SK-N-SH (cell line): ENCODE results near the gene PMP22. TPM values are rescaled to one million over a fixed set of nuclear protein-coding genes. Genes with fewer than 3 reads are reported as not detected.

Experiments used
- CTCF ChIA-PET: fragments of 300-600, 350-600 bp; formaldehyde crosslinking; extraction: SDS; loops from one replicate; lab custom pipeline; 2021; lab: Yijun Ruan, JAX
- POLR2A ChIA-PET: fragments of 350-600 bp; sonication (Branson Sonifier 250); formaldehyde crosslinking; extraction: SDS; loops from one replicate; lab custom pipeline; 2020; ENCODE audit warnings: antibody characterized with exemption, inconsistent platforms; lab: Yijun Ruan, JAX
- DNase-seq: peaks from one replicate; pipeline ENCODE4 v3.0.0; 2012
- H2AFZ ChIP-seq: fragments of 200-600 bp; sonication (generic); 2 replicates; pipeline ENCODE4 v1.8.1; 2016; ENCODE audit warnings: antibody characterized with exemption, mild to moderate bottlenecking, low read depth
- H3F3A ChIP-seq: fragments of 200-600 bp; sonication (generic); replicated peaks from 2 replicates; pipeline ENCODE3; 2016; ENCODE audit warnings: antibody characterized with exemption, mild to moderate bottlenecking; ENCODE audit not compliant: insufficient read depth
- H3K27ac ChIP-seq, 2 experiments: fragments of 200-500 bp in 1 of 2; fragments of 200-600 bp in 1 of 2; sonication (Bioruptor generic) in 1 of 2; sonication (generic), shearing (Covaris generic) in 1 of 2; 2 replicates each; pipeline versions ENCODE4 v1.5.1 to v1.6.1; 2014 to 2016; ENCODE audit warnings: low read depth in 2 of 2, inconsistent platforms in 1 of 2, low read length in 1 of 2, mild to moderate bottlenecking in 1 of 2, mixed read lengths in 1 of 2
- H3K27me3 ChIP-seq: fragments of 200-600 bp; sonication (generic), shearing (Covaris generic); 2 replicates; pipeline ENCODE4 v1.6.1; 2016; ENCODE audit warnings: mixed run types; ENCODE audit not compliant: insufficient read depth
- H3K36me3 ChIP-seq, 2 experiments: fragments of 200-500 bp in 1 of 2; fragments of 200-600 bp in 1 of 2; sonication (Bioruptor generic) in 1 of 2; sonication (generic) in 1 of 2; replicated peaks in 1 of 2; 2 replicates each; pipeline versions ENCODE3 to v1.5.1; 2014 to 2016; ENCODE audit warnings: low read length in 1 of 2, mild to moderate bottlenecking in 1 of 2; ENCODE audit not compliant: insufficient read depth in 2 of 2, control insufficient read depth in 1 of 2
- H3K4me1 ChIP-seq, 2 experiments: fragments of 200-500 bp in 1 of 2; fragments of 200-600 bp in 1 of 2; sonication (Bioruptor generic) in 1 of 2; sonication (generic), shearing (Covaris generic) in 1 of 2; 2 replicates each; pipeline versions ENCODE4 v1.5.1 to v1.6.1; 2014 to 2016; ENCODE audit warnings: low read depth in 1 of 2, low read length in 1 of 2, mixed run types in 1 of 2; ENCODE audit not compliant: insufficient read depth in 2 of 2, control insufficient read depth in 1 of 2
- H3K4me2 ChIP-seq: fragments of 200-600 bp; sonication (generic), shearing (Covaris generic); 2 replicates; pipeline ENCODE4 v1.6.1; 2017; ENCODE audit warnings: mixed run types
- H3K4me3 ChIP-seq, 2 experiments: fragments of 200-500 bp in 1 of 2; fragments of 200-600 bp in 1 of 2; sonication (Bioruptor generic) in 1 of 2; sonication (generic), shearing (Covaris generic) in 1 of 2; 2 replicates each; pipeline versions ENCODE4 v1.5.1 to v1.8.1; 2014 to 2016; ENCODE audit warnings: low read depth in 2 of 2, inconsistent platforms in 1 of 2, low read length in 1 of 2, mild to moderate bottlenecking in 1 of 2, mixed read lengths in 1 of 2, moderate library complexity in 1 of 2
- H3K79me2 ChIP-seq: fragments of 200-600 bp; sonication (generic); 2 replicates; pipeline ENCODE4 v1.8.1; 2017; ENCODE audit warnings: mild to moderate bottlenecking; ENCODE audit not compliant: insufficient read depth
- H3K9ac ChIP-seq: fragments of 200-600 bp; sonication (generic); 2 replicates; pipeline ENCODE4 v1.6.1; 2017; ENCODE audit warnings: mixed run types
- H3K9me2 ChIP-seq: fragments of 200-600 bp; sonication (generic); 2 replicates; pipeline ENCODE4 v1.6.1; 2017; ENCODE audit warnings: mixed run types
- H3K9me3 ChIP-seq: fragments of 200-600 bp; sonication (generic); 2 replicates; pipeline ENCODE4 v1.6.1; 2017; ENCODE audit warnings: mixed run types, mild to moderate bottlenecking, moderate library complexity
- H4K20me1 ChIP-seq: fragments of 200-600 bp; sonication (generic); 2 replicates; pipeline ENCODE4 v1.6.1; 2017; ENCODE audit warnings: mild to moderate bottlenecking, mixed run types; ENCODE audit not compliant: insufficient read depth
- CHD2 ChIP-seq: fragments of 150-350 bp; IDR thresholded peaks from 2 replicates; pipeline ENCODE4 v1.6.1; 2018; ENCODE audit warnings: low read length; ENCODE audit not compliant: partially characterized antibody
- ELF1 ChIP-seq: IDR thresholded peaks from 2 replicates; pipeline ENCODE4 v1.4.0; 2012
- EP300 ChIP-seq, 2 experiments: IDR thresholded peaks; 2 replicates each; pipeline versions ENCODE4 v1.4.0 to v1.6.1; 2012; ENCODE audit warnings: borderline replicate concordance in 1 of 2, low read depth in 1 of 2, low read length in 1 of 2
- EZH2phosphoT487 ChIP-seq: fragments of 200-600 bp; sonication (generic); IDR thresholded peaks from 2 replicates; pipeline ENCODE4 v1.6.1; 2017; ENCODE audit warnings: low read depth, mixed run types, mild to moderate bottlenecking, antibody characterized with exemption, moderate library complexity, borderline replicate concordance
- FOSL2 ChIP-seq: IDR thresholded peaks from 2 replicates; pipeline ENCODE4 v1.4.0; 2012; ENCODE audit warnings: low read depth, mild to moderate bottlenecking, moderate library complexity, borderline replicate concordance
- FOXM1 ChIP-seq: IDR thresholded peaks from 2 replicates; pipeline ENCODE4 v1.4.0; 2012; ENCODE audit warnings: low read depth, mild to moderate bottlenecking
- GABPA ChIP-seq: IDR thresholded peaks from 2 replicates; pipeline ENCODE4 v1.4.0; 2012; ENCODE audit warnings: low read depth, mild to moderate bottlenecking
- GATA2 ChIP-seq: sonication (generic); formaldehyde crosslinking; IDR thresholded peaks from 2 replicates; pipeline ENCODE4 v1.5.0; 2020; ENCODE audit warnings: mild to moderate bottlenecking, missing genetic modification reagents
- IRF3 ChIP-seq: fragments of 150-350 bp; IDR thresholded peaks from 2 replicates; pipeline ENCODE4 v1.6.1; 2016; ENCODE audit warnings: mild to moderate bottlenecking, low read depth, low read length
- MAX ChIP-seq: IDR thresholded peaks from 2 replicates; pipeline ENCODE4 v1.4.0; 2012; ENCODE audit warnings: low read depth
- MEF2A ChIP-seq: IDR thresholded peaks from 2 replicates; pipeline ENCODE4 v1.4.0; 2012; ENCODE audit warnings: low read depth, borderline replicate concordance
- PBX3 ChIP-seq: IDR thresholded peaks from 2 replicates; pipeline ENCODE4; 2012
- POLR2AphosphoS5 ChIP-seq: IDR thresholded peaks from 2 replicates; pipeline ENCODE4 v1.6.1; 2012; ENCODE audit warnings: low read depth, low read length
- RFX5 ChIP-seq: IDR thresholded peaks from 2 replicates; pipeline ENCODE4 v1.6.1; 2012; ENCODE audit warnings: mild to moderate bottlenecking, improper control_type of control experiment, low read length
- RXRA ChIP-seq: IDR thresholded peaks from 2 replicates; pipeline ENCODE4 v1.4.0; 2012; ENCODE audit warnings: low read depth, mild to moderate bottlenecking, borderline replicate concordance
- SIN3A ChIP-seq: IDR thresholded peaks from 2 replicates; pipeline ENCODE4 v1.6.1; 2012; ENCODE audit warnings: low read depth, mild to moderate bottlenecking, low read length, moderate library complexity, borderline replicate concordance
- SMC3 ChIP-seq: IDR thresholded peaks from 2 replicates; pipeline ENCODE4 v1.6.1; 2012; ENCODE audit warnings: low read depth, low read length, improper control_type of control experiment
- TAF1 ChIP-seq: IDR thresholded peaks from 2 replicates; pipeline ENCODE4 v1.6.1; 2012; ENCODE audit warnings: low read depth, mild to moderate bottlenecking, low read length, moderate library complexity, borderline replicate concordance
- TCF12 ChIP-seq: IDR thresholded peaks from 2 replicates; pipeline ENCODE4 v1.4.0; 2012
- ZBTB33 ChIP-seq: IDR thresholded peaks from 2 replicates; pipeline ENCODE4 v1.4.0; 2012; ENCODE audit warnings: low read depth, borderline replicate concordance
- WGBS: methylation state at CpG from one replicate; pipeline ENCODE4 v1.1.6; 2017; ENCODE audit warnings: low lambda C conversion rate; 5-methylcytosine and 5-hydroxymethylcytosine counted together
- polyA plus RNA-seq, 3 experiments: library from polyadenylated mRNA; depleted of rRNA; stranded (reverse); fragments of >200 nt; gene quantifications; 2 replicates each; pipeline ENCODE4 v1.2.3, GENCODE V29; 2012

PMP22 gene
- polyA plus RNA-seq, 1 of the 3 experiments (the other 2 are of a cell fraction), result 82.5 TPM

- no peak for TF ChIP-seq IRF3
- TF ChIP-seq, all 33 proteins: peak for 0
These were observed 83.3 kb downstream of the PMP22 start (continued) for GRCh38 chr17:15181816-15182215.

- H3F3A ChIP-seq, result no peaks in the 10 kb centered on the region
- H3K4me1 ChIP-seq, result no peaks in the 10 kb centered on the region; a peak in 1 of 4 replicates
- H3K27me3 ChIP-seq, result peaks cover 4% of the 10 kb centered on the region; the same call in 1 of the 2 replicates
- no peaks in the 10 kb centered on the region for H3K9me2 ChIP-seq
- H3K36me3 ChIP-seq, result no peaks in the 10 kb centered on the region
- H3K9me3 ChIP-seq, result no peaks in the 10 kb centered on the region
- no peak overlapping the region for H2AFZ ChIP-seq
- no peaks in the 10 kb centered on the region for H3K79me2 ChIP-seq
- CTCF ChIA-PET, result interaction anchor here (0.6 kb wide), 2 partner anchors 11 to 183 kb away, joined by 3 read pairs; no protein-coding TSS in a partner anchor
- no peaks in the 10 kb centered on the region for H4K20me1 ChIP-seq
- no peak overlapping the region for H3K4me3 ChIP-seq
- H3K9ac ChIP-seq, result no peak overlapping the region
- no peak overlapping the region for H3K27ac ChIP-seq
- TF ChIP-seq RXRA (no peak), FOSL2 (no peak), EP300 (IDR thresholded peaks at IDR 0.05; ENCODE audit: borderline replicate concordance in 1 of 2, low read depth in 1 of 2, low read length in 1 of 2) (no peak), SMC3 (no peak), CHD2 (no peak), RFX5 (no peak), FOXM1 (no peak), MAX (no peak), EZH2phosphoT487 (no peak), ELF1 (no peak), GATA2 (CRISPR knock-in tag) (no peak), ZBTB33 (no peak), SIN3A (no peak), PBX3 (no peak), TAF1 (no peak), POLR2AphosphoS5 (no peak), IRF3 (no peak), GABPA (no peak), MEF2A (no peak), TCF12 (no peak)
- TF ChIP-seq, all 33 proteins: peak for 0
- 38% methylated on average over 8 of the region's 8 CpGs for WGBS
- DNase-seq, result no peak
- POLR2A ChIA-PET, result no interaction called here
- no peak overlapping the region for H3K4me2 ChIP-seq
These were observed 83.8 kb downstream of the PMP22 start for GRCh38 chr17:15181333-15181732.
